Spleen (tissue), 11 donors: ENCODE measurements around the gene APOBEC3A. TPM values are rescaled to one million over a fixed set of nuclear protein-coding genes. Genes with fewer than 3 reads are reported as not detected.

ENCODE experiments used
- DNase-seq: peaks from one replicate; pipeline ENCODE4 v3.0.0-alpha.2; 2020
- H3K27ac ChIP-seq, 8 donors: fragments of 200-600 bp; sonication (generic) in 7 of 8; 1 replicate in 4 of 8; 2 replicates in 4 of 8; pipeline versions ENCODE4 v1.5.0 to v1.8.0; 2016 to 2021; ENCODE audit warnings: inconsistent platforms in 4 of 8, mild to moderate bottlenecking in 4 of 8, moderate library complexity in 1 of 8
- H3K27me3 ChIP-seq, 7 donors: fragments of 200-600 bp; sonication (generic) in 6 of 7; replicated peaks in 1 of 7; 1 replicate in 4 of 7; 2 replicates in 3 of 7; pipeline versions ENCODE4 v1.5.0 to v1.8.0; 2016 to 2021; ENCODE audit warnings: inconsistent platforms in 3 of 7, mild to moderate bottlenecking in 1 of 7
- H3K36me3 ChIP-seq, 6 donors: fragments of 200-600 bp; sonication (generic) in 5 of 6; 1 replicate in 4 of 6; 2 replicates in 2 of 6; pipeline versions ENCODE4 v1.5.0 to v1.8.0; 2016 to 2021; ENCODE audit warnings: inconsistent platforms in 2 of 6
- H3K4me1 ChIP-seq, 6 donors: fragments of 200-600 bp; sonication (generic) in 5 of 6; 1 replicate in 3 of 6; 2 replicates in 3 of 6; pipeline versions ENCODE4 v1.5.0 to v1.8.0; 2016 to 2021; ENCODE audit warnings: inconsistent platforms in 3 of 6
- H3K4me3 ChIP-seq, 8 donors: fragments of 200-600 bp; sonication (generic) in 7 of 8; 1 replicate in 4 of 8; 2 replicates in 4 of 8; pipeline versions ENCODE4 v1.5.0 to v1.8.0; 2016 to 2021; ENCODE audit warnings: inconsistent platforms in 4 of 8, mild to moderate bottlenecking in 4 of 8, moderate library complexity in 2 of 8
- H3K9me3 ChIP-seq, 8 donors: fragments of 200-600 bp; sonication (generic) in 7 of 8; 1 replicate in 4 of 8; 2 replicates in 4 of 8; pipeline versions ENCODE4 v1.5.0 to v1.8.0; 2016 to 2021; ENCODE audit warnings: inconsistent platforms in 4 of 8
- POLR2A ChIP-seq, 3 donors: fragments of 450-650 bp; IDR thresholded peaks; one replicate each; pipeline ENCODE4 v1.5.1; 2017; ENCODE audit warnings: antibody characterized with exemption in 3 of 3, mild to moderate bottlenecking in 1 of 3
- POLR2AphosphoS5 ChIP-seq, 3 donors: sonication (generic); formaldehyde crosslinking; IDR thresholded peaks; one replicate each; pipeline ENCODE4 v1.5.1; 2017; ENCODE audit warnings: antibody characterized with exemption in 3 of 3
- WGBS, 5 donors: extraction: QIAGEN DNeasy Blood & Tissue Kit in 3 of 5; methylation state at CpG; one replicate each; pipeline versions ENCODE4 v1.1.5 to v1.1.7; 2013 to 2018; 5-methylcytosine and 5-hydroxymethylcytosine counted together
- intact Hi-C: fragments of 100-400 bp; cut with DNase I; formaldehyde crosslinking; loops from one replicate; pipeline ENCODE4 v1.15.0; 2023; ENCODE audit warnings: low total_unique reads
- polyA plus RNA-seq, 3 donors: library from polyadenylated mRNA; stranded (reverse); fragments of 200-250 nt; gene quantifications; one replicate each; pipeline ENCODE4 v1.2.1, GENCODE V29; 2013
- total RNA-seq, 7 donors: library from RNA; depleted of rRNA in 3 of 7; stranded (reverse); fragments of >200 nt in 3 of 7; fragmentation: NEBNext Ultra II Directional in 4 of 7; extraction: Animal tissue kit (Norgen Biotek cat#: 25700) in 4 of 7; gene quantifications; one replicate each; pipeline versions ENCODE4 v1.1.0 to v1.2.1, GENCODE V29; 2016 to 2021
- TF ChIP-seq, protein P1 (sequence below), 11 experiments: fragments of 200-600 bp in 7 of 11; fragments of 450-650 bp in 4 of 11; sonication (generic) in 4 of 11; IDR thresholded peaks in 8 of 11; conservative IDR thresholded peaks in 3 of 11; 1 replicate in 7 of 11; 2 replicates in 4 of 11; pipeline versions ENCODE4 v1.4.0 to v1.8.0; 2016 to 2021; ENCODE audit warnings: antibody characterized with exemption in 11 of 11, inconsistent platforms in 4 of 11, mild to moderate bottlenecking in 1 of 11
- donor health status: healthy with polysubstance abuse.
- donor health status: DM: no; HTN: no; CAD: no; lungs with moderate emphysema.
- donor health status: DM: no; HTN: no; CAD: no.
- donor health status: Bipolar disorder and iron deficiency.
- donor health status: healthy.
- donor health status: DM: no; HTN: no; CAD: no.
- donor health status: DM: yes; HTN: yes; CAD: no.

APOBEC3A gene
- total and polyA plus RNA-seq, 10 donors: 1.2 to 163 (median 46.1) TPM

DNA sequence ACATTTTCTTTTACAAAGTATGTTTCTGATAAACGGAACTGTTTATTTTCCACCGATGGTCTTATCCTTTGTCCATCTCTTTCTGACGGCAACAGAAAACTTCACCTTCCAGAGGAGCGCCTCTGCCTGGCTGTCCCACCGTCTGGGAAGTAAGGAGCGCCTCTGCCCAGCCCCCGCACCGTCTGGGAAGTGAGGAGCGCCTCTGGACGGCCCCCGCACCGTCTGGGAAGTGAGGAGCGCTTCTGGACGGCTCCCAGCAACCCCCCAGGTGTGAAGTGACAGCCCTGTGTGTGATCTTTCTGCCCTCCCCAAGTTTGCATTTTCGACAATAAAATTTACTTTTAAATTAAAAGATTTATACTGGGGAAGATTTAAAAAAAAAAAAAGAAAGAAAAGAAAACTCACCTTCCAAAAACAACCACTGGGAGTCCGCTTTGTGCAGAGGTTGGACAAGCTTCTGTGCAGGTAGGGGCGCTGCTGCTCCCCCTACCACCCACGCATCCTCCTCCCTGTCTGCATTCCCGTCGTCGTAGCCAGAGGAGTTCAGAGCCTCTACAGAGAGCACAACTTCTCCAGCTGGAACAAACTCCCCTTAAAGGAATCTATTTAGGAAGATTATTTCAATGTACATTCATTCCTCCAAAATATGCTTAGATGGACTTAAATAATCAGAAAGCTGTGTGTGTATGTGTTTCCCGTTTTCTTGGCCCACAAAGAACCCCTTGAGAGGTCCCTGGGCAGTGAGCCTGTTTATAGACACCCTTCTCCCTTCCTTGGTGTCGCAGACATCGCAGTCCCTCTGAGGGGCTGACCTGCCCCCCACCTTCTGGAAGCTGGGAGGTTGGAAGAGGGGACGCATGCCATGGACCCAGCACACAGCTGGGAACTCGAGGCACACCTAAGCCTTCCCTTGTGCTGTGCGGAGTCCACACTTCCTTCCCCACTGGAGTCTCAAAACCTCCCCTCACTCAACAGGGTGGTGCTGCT, 23.9 kb downstream of the APOBEC3A start:
- DNase-seq: no peak
- Histone ChIP-seq H3K36me3 (no peaks in the 10 kb centered on the region), H3K27ac (peak overlapping the region in 6 of 8 donors; percentile 55 to 87 (median 78)), H3K4me1 (peaks cover 4 to 40% (median 23%) of the 10 kb centered on the region in 6 donors), H3K27me3 (no peaks in the 10 kb centered on the region), H3K9me3 (peaks cover 0 to 11% (median 0%) of the 10 kb centered on the region in 8 donors), H3K4me3 (peak overlapping the region in 6 of 8 donors; percentile 24 to 71 (median 42))
- 38 to 46% (median 38%) methylated on average over 24 to 27 of the region's 27 CpGs; no CpG with 5 or more reads in 1 of the 5 donors for WGBS, 5 donors
- TF ChIP-seq, protein P1, sequence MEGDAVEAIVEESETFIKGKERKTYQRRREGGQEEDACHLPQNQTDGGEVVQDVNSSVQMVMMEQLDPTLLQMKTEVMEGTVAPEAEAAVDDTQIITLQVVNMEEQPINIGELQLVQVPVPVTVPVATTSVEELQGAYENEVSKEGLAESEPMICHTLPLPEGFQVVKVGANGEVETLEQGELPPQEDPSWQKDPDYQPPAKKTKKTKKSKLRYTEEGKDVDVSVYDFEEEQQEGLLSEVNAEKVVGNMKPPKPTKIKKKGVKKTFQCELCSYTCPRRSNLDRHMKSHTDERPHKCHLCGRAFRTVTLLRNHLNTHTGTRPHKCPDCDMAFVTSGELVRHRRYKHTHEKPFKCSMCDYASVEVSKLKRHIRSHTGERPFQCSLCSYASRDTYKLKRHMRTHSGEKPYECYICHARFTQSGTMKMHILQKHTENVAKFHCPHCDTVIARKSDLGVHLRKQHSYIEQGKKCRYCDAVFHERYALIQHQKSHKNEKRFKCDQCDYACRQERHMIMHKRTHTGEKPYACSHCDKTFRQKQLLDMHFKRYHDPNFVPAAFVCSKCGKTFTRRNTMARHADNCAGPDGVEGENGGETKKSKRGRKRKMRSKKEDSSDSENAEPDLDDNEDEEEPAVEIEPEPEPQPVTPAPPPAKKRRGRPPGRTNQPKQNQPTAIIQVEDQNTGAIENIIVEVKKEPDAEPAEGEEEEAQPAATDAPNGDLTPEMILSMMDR (IDR thresholded peaks at IDR 0.05 in 8 of 11, conservative IDR thresholded peaks at IDR 0.05 in 3 of 11): peak in 2 of 11 experiments; percentile 25 to 41
- no peak for TF ChIP-seq POLR2AphosphoS5 (IDR thresholded peaks at IDR 0.05)
- intact Hi-C loops: no loop called here

DNA sequence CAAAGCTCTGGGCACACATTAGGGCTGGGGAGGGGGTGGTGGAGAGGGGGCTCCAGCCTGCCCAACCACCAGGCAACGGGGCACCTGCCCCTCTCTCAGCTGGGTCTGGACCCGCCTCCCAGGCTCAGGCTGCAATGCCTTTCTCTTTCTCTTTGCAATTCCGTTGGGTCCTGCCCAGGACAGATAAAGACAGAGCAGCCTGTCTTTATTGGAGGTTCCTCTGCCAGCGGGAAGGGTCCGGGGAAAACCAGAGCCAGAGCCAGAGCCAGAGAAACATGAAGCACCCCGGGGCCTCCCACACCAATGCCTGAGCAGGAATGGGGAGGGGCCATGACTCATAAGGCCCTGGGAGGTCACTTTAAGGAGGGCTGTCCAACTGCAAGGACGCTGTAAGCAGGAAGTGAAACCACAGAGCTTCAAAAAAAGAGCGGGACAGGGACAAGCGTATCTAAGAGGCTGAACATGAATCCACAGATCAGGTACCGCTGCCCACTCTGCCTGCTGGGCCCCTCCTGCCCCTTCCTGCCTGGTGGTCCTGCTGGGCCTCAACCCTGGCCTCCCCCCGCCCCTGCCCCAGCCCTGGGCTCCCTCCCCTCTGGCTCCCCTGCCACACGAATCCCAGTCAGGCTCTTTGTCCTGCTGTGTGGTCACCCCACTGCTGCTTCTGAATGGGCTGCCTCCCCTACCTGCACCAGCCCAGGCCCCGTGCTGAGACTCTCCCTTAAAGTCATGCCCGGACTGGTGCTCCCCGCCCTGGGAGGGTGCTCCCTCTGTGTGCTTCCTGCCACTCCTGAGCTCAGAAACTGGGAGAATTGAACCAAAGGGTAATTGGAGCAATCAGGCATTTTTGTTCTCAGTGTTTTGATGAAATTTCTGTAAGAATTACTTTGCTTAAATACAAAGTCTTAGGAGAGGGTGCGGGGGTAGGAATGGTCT, 24.9 kb downstream of the APOBEC3A start, which contains the start of gene APOBEC3B:
Gene APOBEC3B (plus strand): TSS at position 356 of the 936 bp plus-strand sequence. CDS start 107 bp downstream, at position 463.
- TF ChIP-seq, protein P1 (IDR thresholded peaks at IDR 0.05 in 8 of 11, conservative IDR thresholded peaks at IDR 0.05 in 3 of 11): no peak
- TF ChIP-seq POLR2A (IDR thresholded peaks at IDR 0.05) (no peak), POLR2AphosphoS5 (IDR thresholded peaks at IDR 0.05) (peak in 1 of 3 donors; percentile 71)
- peak within 1 kb of the TSS in 6 of 8 donors; percentile 24 to 71 (median 42) for H3K4me3 ChIP-seq
- peak within 1 kb of the TSS in 6 of 8 donors; percentile 55 to 87 (median 78) for H3K27ac ChIP-seq
- H3K36me3 ChIP-seq: no peaks in the 10 kb centered on the region
- peaks cover 0 to 11% (median 0%) of the 10 kb centered on the region in 8 donors for H3K9me3 ChIP-seq
- H3K4me1 ChIP-seq: peaks cover 4 to 40% (median 23%) of the 10 kb centered on the region in 6 donors
- 13 to 24% (median 16%) methylated on average over 13 to 16 of the region's 16 CpGs; no CpG with 5 or more reads in 1 of the 5 donors for WGBS, 5 donors
- peak; percentile 92 for DNase-seq
- no peaks in the 10 kb centered on the region for H3K27me3 ChIP-seq
- intact Hi-C loops: no loop called here

GRCh38 chr22:38984224-38984623, 26.8 kb downstream of the APOBEC3A start:
- TF ChIP-seq, protein P1 (IDR thresholded peaks at IDR 0.05 in 8 of 11, conservative IDR thresholded peaks at IDR 0.05 in 3 of 11): no peak
- TF ChIP-seq POLR2A (IDR thresholded peaks at IDR 0.05) (no peak), POLR2AphosphoS5 (IDR thresholded peaks at IDR 0.05) (no peak)
- Histone ChIP-seq H3K27ac (peak overlapping the region in 2 of 8 donors; percentile 12 to 30), H3K4me1 (peaks cover 6 to 40% (median 23%) of the 10 kb centered on the region in 6 donors), H3K27me3 (no peaks in the 10 kb centered on the region), H3K9me3 (peaks cover 0 to 11% (median 0%) of the 10 kb centered on the region in 8 donors), H3K4me3 (no peak overlapping the region), H3K36me3 (no peaks in the 10 kb centered on the region)
- WGBS, 5 donors: 87 to 92% (median 90%) methylated on average over 2 of the region's 2 CpGs; no CpG with 5 or more reads in 1 of the 5 donors
- intact Hi-C loops: no loop called here
- DNase-seq: no peak
